Endothelial cell of umbilical vein (primary cell): ENCODE measurements around the gene DHDH. TPM values are rescaled to one million over a fixed set of nuclear protein-coding genes. Genes with fewer than 3 reads are reported as not detected.
"Not testable (repeated sequence)": the region's sequence is repeated elsewhere in the genome, so short reads cannot be mapped to it uniquely, and the experiment has no call there.

Source experiments
- BruUV-seq: library from RNA; stranded (reverse); fragments of 400-500 nt; replicated peaks from 2 replicates; lab custom pipeline; 2021; lab: Mats Ljungman, UMichigan
- CTCF ChIA-PET: fragments of 300-600, 350-600 bp; sonication (Branson Sonifier 250); formaldehyde crosslinking; loops from one replicate; lab custom pipeline; 2021; ENCODE audit warnings: antibody characterized with exemption, inconsistent platforms; lab: Charles Lee
- POLR2A ChIA-PET: fragments of 300-600, 350-600 bp; sonication (Branson Sonifier 250); formaldehyde crosslinking; loops from one replicate; lab custom pipeline; 2021; ENCODE audit warnings: antibody characterized with exemption, inconsistent platforms; lab: Charles Lee
- DNase-seq: peaks from one replicate; pipeline ENCODE4 v3.0.0-alpha.2; 2011; ENCODE audit warnings: low read depth, low spot score
- FAIRE-seq: peaks from 2 replicates; lab custom pipeline; 2011; peaks lifted over from hg19 to GRCh38; lab: Jason Lieb, UNC
- H2AFZ ChIP-seq: 2 replicates; pipeline ENCODE4 v1.6.0; 2012; ENCODE audit warnings: low read depth, low read length, control low read depth, inconsistent platforms
- H3K27ac ChIP-seq: 2 replicates; pipeline ENCODE4 v1.5.1; 2011; ENCODE audit warnings: low read depth, mild to moderate bottlenecking, control low read depth, low read length, moderate library complexity; ENCODE audit not compliant: insufficient read depth
- H3K27me3 ChIP-seq, 2 experiments: 2 replicates each; pipeline versions ENCODE4 v1.6.0 to v1.6.1; 2011; ENCODE audit warnings: low read length in 2 of 2, mixed read lengths in 1 of 2; ENCODE audit not compliant: control insufficient read depth in 2 of 2, insufficient read depth in 2 of 2
- H3K36me3 ChIP-seq, 2 experiments: 2 replicates in 1 of 2; 3 replicates in 1 of 2; pipeline ENCODE4 v1.5.1; 2011; ENCODE audit warnings: low read length in 2 of 2, mild to moderate bottlenecking in 1 of 2, moderate library complexity in 1 of 2; ENCODE audit not compliant: control insufficient read depth in 2 of 2, insufficient read depth in 2 of 2; ENCODE audit errors: extremely low read depth in 1 of 2
- H3K4me1 ChIP-seq: 3 replicates; pipeline ENCODE4 v1.5.1; 2011; ENCODE audit warnings: mild to moderate bottlenecking, low read length; ENCODE audit not compliant: control insufficient read depth, insufficient read depth; ENCODE audit errors: extremely low read depth
- H3K4me2 ChIP-seq: 2 replicates; pipeline ENCODE4 v1.6.1; 2011; ENCODE audit warnings: low read length, control low read depth, mixed read lengths; ENCODE audit not compliant: insufficient read depth
- H3K4me3 ChIP-seq, 3 experiments: fragments of 200-600 bp in 1 of 3; sonication (generic), shearing (Covaris generic) in 1 of 3; replicated peaks in 1 of 3; 2 replicates each; pipeline ENCODE4 v1.5.1; 2011 to 2016; ENCODE audit warnings: control low read depth in 3 of 3, low read length in 3 of 3, mild to moderate bottlenecking in 2 of 3, inconsistent platforms in 1 of 3, low read depth in 1 of 3, moderate library complexity in 1 of 3; ENCODE audit not compliant: insufficient read depth in 1 of 3
- H3K79me2 ChIP-seq: 2 replicates; pipeline ENCODE4 v1.6.0; 2012; ENCODE audit warnings: low read length, inconsistent platforms; ENCODE audit not compliant: control insufficient read depth, insufficient read depth
- H3K9ac ChIP-seq: replicated peaks from 2 replicates; pipeline ENCODE3; 2011; ENCODE audit warnings: low read length, control low read depth; ENCODE audit not compliant: insufficient read depth; ENCODE audit errors: extremely low read depth
- H3K9me1 ChIP-seq: replicated peaks from 3 replicates; pipeline ENCODE4 v1.6.0; 2011; ENCODE audit warnings: mild to moderate bottlenecking, low read length; ENCODE audit not compliant: control insufficient read depth, insufficient read depth; ENCODE audit errors: extremely low read depth
- H3K9me3 ChIP-seq: replicated peaks from 2 replicates; pipeline ENCODE4 v1.5.1; 2012; ENCODE audit warnings: low read length, inconsistent platforms; ENCODE audit not compliant: control insufficient read depth, insufficient read depth
- H4K20me1 ChIP-seq: replicated peaks from 2 replicates; pipeline ENCODE3; 2011; ENCODE audit warnings: mild to moderate bottlenecking, low read length; ENCODE audit not compliant: control insufficient read depth, insufficient read depth; ENCODE audit errors: extremely low read depth
- CTCF ChIP-seq, 2 donors: IDR thresholded peaks; 1 replicate in 1 of 2; 2 replicates in 1 of 2; pipeline ENCODE4 v1.5.1; 2011; ENCODE audit warnings: low read length in 2 of 2, mild to moderate bottlenecking in 2 of 2, moderate library complexity in 2 of 2, control low read depth in 1 of 2, inconsistent platforms in 1 of 2, low read depth in 1 of 2; ENCODE audit not compliant: insufficient read depth in 1 of 2; ENCODE audit errors: extremely low read depth in 1 of 2
- EZH2 ChIP-seq: IDR thresholded peaks from 2 replicates; pipeline ENCODE4 v1.6.1; 2012; ENCODE audit warnings: borderline replicate concordance, low read depth, mild to moderate bottlenecking, moderate library complexity, low read length, inconsistent platforms; ENCODE audit not compliant: severe bottlenecking
- FOS ChIP-seq: IDR thresholded peaks from 2 replicates; pipeline ENCODE4 v1.6.1; 2011; ENCODE audit warnings: mild to moderate bottlenecking, low read length, moderate library complexity, borderline replicate concordance; ENCODE audit not compliant: insufficient read depth
- GATA2 ChIP-seq: IDR thresholded peaks from 2 replicates; pipeline ENCODE4 v1.7.0; 2011; ENCODE audit warnings: low read depth, mild to moderate bottlenecking, moderate library complexity, mixed read lengths, low read length; ENCODE audit not compliant: insufficient read length, insufficient read depth
- JUN ChIP-seq: IDR thresholded peaks from 2 replicates; pipeline ENCODE4 v1.6.1; 2011; ENCODE audit warnings: borderline replicate concordance, low read depth; ENCODE audit not compliant: insufficient read length, insufficient read depth
- MAX ChIP-seq: IDR thresholded peaks from 2 replicates; pipeline ENCODE4 v1.6.1; 2011; ENCODE audit not compliant: insufficient read depth, insufficient read length
- MYC ChIP-seq: IDR thresholded peaks from one replicate; pipeline ENCODE4 v1.6.1; 2011; ENCODE audit warnings: mild to moderate bottlenecking, low read depth, low read length
- POLR2A ChIP-seq: IDR thresholded peaks from 2 replicates; pipeline ENCODE4 v1.6.1; 2012; ENCODE audit warnings: low read depth, mild to moderate bottlenecking, control low read depth, low read length
- POLR2AphosphoS5 ChIP-seq: IDR thresholded peaks from 2 replicates; pipeline ENCODE4 v1.6.1; 2012; ENCODE audit warnings: low read depth, mild to moderate bottlenecking, control low read depth, low read length, moderate library complexity; ENCODE audit not compliant: insufficient read depth
- dilution Hi-C: fragments of 300-500 bp; cut with MboI; formaldehyde crosslinking; loops from one replicate; pipeline ENCODE4 v1.15.0; 2019; ENCODE audit warnings: low sequenced_read_pairs; ENCODE audit not compliant: extremely low pct_ligation_motif_present
- intact Hi-C: fragments of 100-400 bp; cut with micrococcal nuclease; formaldehyde crosslinking; loops from one replicate; pipeline ENCODE4 v1.10.0; 2022
- polyA plus RNA-seq, 4 experiments: library from polyadenylated mRNA; depleted of rRNA in 3 of 4; stranded (reverse) in 3 of 4; unstranded in 1 of 4; fragments of >200 nt; gene quantifications; 2 replicates each; pipeline versions ENCODE4 v1.2.1 to v1.2.3, GENCODE V29; 2011 to 2012; ENCODE audit warnings: missing spikeins in 1 of 4
- total RNA-seq: library from RNA; stranded (reverse); gene quantifications from 2 replicates; pipeline ENCODE4 v1.2.3, GENCODE V29; 2021

The DHDH gene
- total and polyA plus RNA-seq, 2 donors (not counting 3 experiments of a cell fraction or from before 2014, with no cell fraction given), result not detected

GRCh38 chr19:48889496-48889895, 44.0 kb upstream of the DHDH start:
- DNase-seq, H3K9me3 ChIP-seq, FAIRE-seq, H3K27me3 ChIP-seq, dilution Hi-C loops, H3K4me2 ChIP-seq, H3K4me1 ChIP-seq, H3K9ac ChIP-seq, H4K20me1 ChIP-seq, H2AFZ ChIP-seq, intact Hi-C loops, H3K36me3 ChIP-seq, H3K4me3 ChIP-seq, POLR2A ChIA-PET, H3K9me1 ChIP-seq, BruUV-seq, H3K79me2 ChIP-seq, H3K27ac ChIP-seq: not testable (repeated sequence)
- CTCF ChIA-PET, result interaction anchor here (0.6 to 1.0 kb wide), 2 partner anchors 9 to 10 kb away, joined by 3 read pairs; no protein-coding TSS in a partner anchor

- Histone ChIP-seq H3K9me3 (no peaks in the 10 kb centered on the region), H3K4me3 (no peak overlapping the region), H3K4me1 (no peaks in the 10 kb centered on the region), H3K9ac (no peak overlapping the region), H3K36me3 (no peaks in the 10 kb centered on the region), H3K27me3 (peaks cover 10% of the 10 kb centered on the region in 2 experiments), H4K20me1 (no peaks in the 10 kb centered on the region), H2AFZ (no peak overlapping the region), H3K9me1 (no peaks in the 10 kb centered on the region), H3K79me2 (no peaks in the 10 kb centered on the region), H3K27ac (no peak overlapping the region), H3K4me2 (no peak overlapping the region)
- DNase-seq (no peak), FAIRE-seq (no peak)
- intact Hi-C loops, result no loop called here
- TF ChIP-seq CTCF (IDR thresholded peaks at IDR 0.05; ENCODE audit: extremely low read depth in 1 of 2, insufficient read depth in 1 of 2, low read depth in 1 of 2, low read length in 2 of 2) (no peak), POLR2AphosphoS5 (no peak), EZH2 (no peak), GATA2 (no peak), FOS (no peak), MAX (no peak), JUN (no peak), MYC (no peak), POLR2A (no peak)
- CTCF ChIA-PET, result no interaction called here
- no TSS peak for BruUV-seq
- POLR2A ChIA-PET, result no interaction called here
- dilution Hi-C loops, result no loop called here
These were observed 42.9 kb upstream of the DHDH start for GRCh38 chr19:48890551-48890950.
